ENCODE measurements around the gene ZNF383. TPM values are rescaled to one million over a fixed set of nuclear protein-coding genes. Genes with fewer than 3 reads are reported as not detected.

The ZNF383 gene
- polyA plus RNA-seq, 1 experiment: 5.6 TPM

GRCh38 chr19:37217480-37217774 is 587 bp upstream of the ZNF383 start:
- Histone ChIP-seq H3K9me3 (ENCODE audit: control insufficient read depth, insufficient read depth, low read length) (peaks cover 28% of the 10 kb centered on the region), H3K4me3 (ENCODE audit: low read depth, low read length) (peak overlapping the region; percentile 99), H3K27ac (ENCODE audit: low read depth, low read length) (no peak overlapping the region), H3K27me3 (ENCODE audit: control insufficient read depth, insufficient read depth, low read length) (no peaks in the 10 kb centered on the region)
- DNase-seq (ENCODE audit: low read depth, low spot score): no peak
- ChIA-PET POLR2A (interaction anchor here (1.0 to 2.0 kb wide), 4 partner anchors 139 to 250 kb away, joined by 3 to 8 read pairs (median 5); partner anchors contain the start of genes ZNF420, ZNF527 and ZNF569), CTCF (no interaction called here)
- TF ChIP-seq CTCF (IDR thresholded peaks at IDR 0.05; ENCODE audit: low read depth, low read length): no peak

GRCh38 chr19:37218592-37218935 is 550 bp downstream of the ZNF383 start:
- no peaks in the 10 kb centered on the region for H3K27me3 ChIP-seq (ENCODE audit: control insufficient read depth, insufficient read depth, low read length)
- no peak overlapping the region for H3K27ac ChIP-seq (ENCODE audit: low read depth, low read length)
- DNase-seq (ENCODE audit: low read depth, low spot score): no peak
- ChIA-PET POLR2A (no interaction called here), CTCF (no interaction called here)
- H3K4me3 ChIP-seq (ENCODE audit: low read depth, low read length): peak overlapping the region; percentile 99
- TF ChIP-seq CTCF (IDR thresholded peaks at IDR 0.05; ENCODE audit: low read depth, low read length): no peak
- peaks cover 29% of the 10 kb centered on the region for H3K9me3 ChIP-seq (ENCODE audit: control insufficient read depth, insufficient read depth, low read length)

- no peak overlapping the region for H3K27ac ChIP-seq (ENCODE audit: low read depth, low read length)
- H3K4me3 ChIP-seq (ENCODE audit: low read depth, low read length): no peak overlapping the region
- H3K9me3 ChIP-seq (ENCODE audit: control insufficient read depth, insufficient read depth, low read length): peaks cover 29% of the 10 kb centered on the region
- no peak for DNase-seq (ENCODE audit: low read depth, low spot score)
- ChIA-PET CTCF (no interaction called here), POLR2A (no interaction called here)
- no peaks in the 10 kb centered on the region for H3K27me3 ChIP-seq (ENCODE audit: control insufficient read depth, insufficient read depth, low read length)
- no peak for TF ChIP-seq CTCF (IDR thresholded peaks at IDR 0.05; ENCODE audit: low read depth, low read length)
Observed at GRCh38 chr19:37220383-37220782, 2.4 kb downstream of the ZNF383 start.

- no peaks in the 10 kb centered on the region for H3K27me3 ChIP-seq (ENCODE audit: control insufficient read depth, insufficient read depth, low read length)
- H3K4me3 ChIP-seq (ENCODE audit: low read depth, low read length): no peak overlapping the region
- TF ChIP-seq CTCF (IDR thresholded peaks at IDR 0.05; ENCODE audit: low read depth, low read length): no peak
- no peak overlapping the region for H3K27ac ChIP-seq (ENCODE audit: low read depth, low read length)
- ChIA-PET CTCF (no interaction called here), POLR2A (no interaction called here)
- DNase-seq (ENCODE audit: low read depth, low spot score): no peak
- peaks cover 29% of the 10 kb centered on the region for H3K9me3 ChIP-seq (ENCODE audit: control insufficient read depth, insufficient read depth, low read length)
Observed at GRCh38 chr19:37221136-37221535, 3.1 kb downstream of the ZNF383 start.

GRCh38 chr19:37226248-37226647 is 8.2 kb downstream of the ZNF383 start:
- H3K4me3 ChIP-seq (ENCODE audit: low read depth, low read length): no peak overlapping the region
- POLR2A ChIA-PET: no interaction called here

More at GRCh38 chr19:37226248-37226647, 8.2 kb downstream of the ZNF383 start:
- CTCF ChIA-PET: interaction anchor here (0.7 kb wide), 1 partner anchor 15 kb away, joined by 5 read pairs; no protein-coding TSS in a partner anchor
- Histone ChIP-seq H3K27ac (ENCODE audit: low read depth, low read length) (no peak overlapping the region), H3K9me3 (ENCODE audit: control insufficient read depth, insufficient read depth, low read length) (peaks cover 34% of the 10 kb centered on the region), H3K27me3 (ENCODE audit: control insufficient read depth, insufficient read depth, low read length) (no peaks in the 10 kb centered on the region)
- no peak for TF ChIP-seq CTCF (IDR thresholded peaks at IDR 0.05; ENCODE audit: low read depth, low read length)
- DNase-seq (ENCODE audit: low read depth, low spot score): no peak

Measured in AG04450 (cell line).